ENCODE data around the gene LCN15.

Gene LCN15

GRCh38 chr9:136806631-136807201, 42.4 kb upstream of the LCN15 start:
- ChIA-PET POLR2A (interaction anchor here (0.7 to 3.3 kb wide), 11 partner anchors 9 to 264 kb away, joined by 3 to 15 read pairs (median 4); partner anchors contain the start of genes AJM1, SAPCD2 and TRAF2), CTCF (interaction anchor here (1.2 to 2.6 kb wide), 3 partner anchors 14 to 48 kb away, joined by 4 to 18 read pairs (median 10); partner anchors contain the start of gene AJM1)
- Histone ChIP-seq H3K4me1 (ENCODE audit: control insufficient read depth, insufficient read depth, low read length) (peaks cover 7% of the 10 kb centered on the region; the same call in 1 of the 2 replicates), H3K27ac (ENCODE audit: extremely low read depth, low read depth, low read length) (no peak overlapping the region; the same call in 1 of the 2 replicates), H3K4me3 (ENCODE audit: low read depth, low read length) (peak overlapping the region; percentile 84; the same call in 1 of the 2 replicates), H3K36me3 (ENCODE audit: control insufficient read depth in 2 of 2, insufficient read depth in 1 of 2, low read length in 2 of 2) (peaks cover 7 to 26% of the 10 kb centered on the region in 2 experiments), H3K9me3 (ENCODE audit: control insufficient read depth, insufficient read depth, low read depth, low read length) (no peaks in the 10 kb centered on the region)
- TF ChIP-seq ZNF157 (tag by site-specific recombination; IDR thresholded peaks at IDR 0.05) (no peak), IKZF3 (tag by site-specific recombination; IDR thresholded peaks at IDR 0.05) (no peak)

- POLR2A ChIA-PET, result interaction anchor here (0.7 to 3.3 kb wide), 7 partner anchors 8 to 264 kb away, joined by 3 to 15 read pairs (median 3); partner anchors contain the start of genes AJM1 and SAPCD2
- H3K27ac ChIP-seq (ENCODE audit: extremely low read depth, low read depth, low read length), result no peak overlapping the region
- peak; percentile 33; the same call in 1 of the 2 replicates for TF ChIP-seq ZBTB6 (tag by site-specific recombination; IDR thresholded peaks at IDR 0.05)
- TF ChIP-seq ZBTB17 (tag by site-specific recombination; IDR thresholded peaks at IDR 0.05), result no peak
- peak; percentile 33; the same call in 1 of the 2 replicates for TF ChIP-seq ZNF394 (tag by site-specific recombination; IDR thresholded peaks at IDR 0.05; ENCODE audit: borderline replicate concordance)
- TF ChIP-seq ZNF623 (tag by site-specific recombination; IDR thresholded peaks at IDR 0.05), result no peak
- no peak for TF ChIP-seq TCF7L2 (IDR thresholded peaks at IDR 0.05; ENCODE audit: borderline replicate concordance, low read depth, low read length)
- no peak overlapping the region for H3K4me3 ChIP-seq (ENCODE audit: low read depth, low read length)
- H3K36me3 ChIP-seq (ENCODE audit: control insufficient read depth in 2 of 2, insufficient read depth in 1 of 2, low read length in 2 of 2), result peaks cover 5 to 25% of the 10 kb centered on the region in 2 experiments; a peak in 2 of 3 replicates
- CTCF ChIA-PET, result interaction anchor here (0.6 to 2.6 kb wide), 5 partner anchors 14 to 229 kb away, joined by 3 to 18 read pairs (median 4); partner anchors contain the start of gene AJM1
- H3K9me3 ChIP-seq (ENCODE audit: control insufficient read depth, insufficient read depth, low read depth, low read length), result no peaks in the 10 kb centered on the region
- H3K4me1 ChIP-seq (ENCODE audit: control insufficient read depth, insufficient read depth, low read length), result peaks cover 7% of the 10 kb centered on the region; the same call in 1 of the 2 replicates
Observed at GRCh38 chr9:136806067-136806466, 41.7 kb upstream of the LCN15 start.

- no peak overlapping the region for H3K4me3 ChIP-seq (ENCODE audit: low read depth, low read length)
- ChIA-PET CTCF (interaction anchor here (1.1 to 2.6 kb wide), 3 partner anchors 13 to 230 kb away, joined by 3 to 18 read pairs (median 4); no protein-coding TSS in a partner anchor), POLR2A (interaction anchor here (0.7 to 3.3 kb wide), 3 partner anchors 10 to 43 kb away, joined by 3 to 15 read pairs (median 4); partner anchors contain the start of gene AJM1)
- no peaks in the 10 kb centered on the region for H3K9me3 ChIP-seq (ENCODE audit: control insufficient read depth, insufficient read depth, low read depth, low read length)
- no peak overlapping the region for H3K27ac ChIP-seq (ENCODE audit: extremely low read depth, low read depth, low read length)
- TF ChIP-seq INSM2 (tag by site-specific recombination; IDR thresholded peaks at IDR 0.05) (no peak), ZNF791 (tag by site-specific recombination; IDR thresholded peaks at IDR 0.05) (no peak), ZBTB11 (tag by site-specific recombination; conservative IDR thresholded peaks at IDR 0.05; ENCODE audit: low read depth) (no peak)
- peaks cover 0 to 20% of the 10 kb centered on the region in 2 experiments; a peak in 1 of 3 replicates for H3K36me3 ChIP-seq (ENCODE audit: control insufficient read depth in 2 of 2, insufficient read depth in 1 of 2, low read length in 2 of 2)
- H3K4me1 ChIP-seq (ENCODE audit: control insufficient read depth, insufficient read depth, low read length), result peaks cover 12% of the 10 kb centered on the region
Observed at GRCh38 chr9:136805207-136805740, 41.0 kb upstream of the LCN15 start.

Data from HEK293 (cell line).